Measurements from ENCODE around the gene DAB2IP.

The DAB2IP gene

DNA sequence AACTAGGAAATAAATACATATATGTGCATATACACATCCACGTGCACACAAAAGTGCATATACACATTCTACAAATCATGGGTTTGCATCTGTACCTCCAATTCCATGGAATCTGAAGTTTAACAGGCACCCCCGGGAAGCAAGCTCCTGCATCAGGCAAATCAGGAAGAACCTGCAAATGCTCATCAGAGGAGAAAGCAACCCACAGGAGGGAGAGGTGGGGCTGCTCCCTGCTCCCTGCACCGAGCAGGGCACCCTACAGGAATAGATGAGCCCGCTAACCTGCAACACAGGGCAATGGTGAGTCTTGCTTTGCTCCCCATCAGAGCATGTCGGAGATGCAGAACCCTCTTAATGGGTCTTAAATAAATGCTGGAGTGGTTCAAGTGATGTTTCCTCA is 151.3 kb downstream of the DAB2IP start:
- H3K9me3 ChIP-seq: peaks cover 0 to 4% (median 0%) of the 10 kb centered on the region in 3 donors
- H3K4me1 ChIP-seq: no peaks in the 10 kb centered on the region
- H3K27me3 ChIP-seq: no peaks in the 10 kb centered on the region
- TF ChIP-seq, protein P1, sequence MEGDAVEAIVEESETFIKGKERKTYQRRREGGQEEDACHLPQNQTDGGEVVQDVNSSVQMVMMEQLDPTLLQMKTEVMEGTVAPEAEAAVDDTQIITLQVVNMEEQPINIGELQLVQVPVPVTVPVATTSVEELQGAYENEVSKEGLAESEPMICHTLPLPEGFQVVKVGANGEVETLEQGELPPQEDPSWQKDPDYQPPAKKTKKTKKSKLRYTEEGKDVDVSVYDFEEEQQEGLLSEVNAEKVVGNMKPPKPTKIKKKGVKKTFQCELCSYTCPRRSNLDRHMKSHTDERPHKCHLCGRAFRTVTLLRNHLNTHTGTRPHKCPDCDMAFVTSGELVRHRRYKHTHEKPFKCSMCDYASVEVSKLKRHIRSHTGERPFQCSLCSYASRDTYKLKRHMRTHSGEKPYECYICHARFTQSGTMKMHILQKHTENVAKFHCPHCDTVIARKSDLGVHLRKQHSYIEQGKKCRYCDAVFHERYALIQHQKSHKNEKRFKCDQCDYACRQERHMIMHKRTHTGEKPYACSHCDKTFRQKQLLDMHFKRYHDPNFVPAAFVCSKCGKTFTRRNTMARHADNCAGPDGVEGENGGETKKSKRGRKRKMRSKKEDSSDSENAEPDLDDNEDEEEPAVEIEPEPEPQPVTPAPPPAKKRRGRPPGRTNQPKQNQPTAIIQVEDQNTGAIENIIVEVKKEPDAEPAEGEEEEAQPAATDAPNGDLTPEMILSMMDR (IDR thresholded peaks at IDR 0.05): no peak
- DNase-seq: no peak
- H3K4me3 ChIP-seq: no peak overlapping the region
- H3K27ac ChIP-seq: no peak overlapping the region
- no peaks in the 10 kb centered on the region for H3K36me3 ChIP-seq
- intact Hi-C loops (cut with DNase I; ENCODE audit: low total_unique reads): no loop called here

- Histone ChIP-seq H3K4me1 (no peaks in the 10 kb centered on the region), H3K4me3 (no peak overlapping the region), H3K9me3 (peaks cover 0 to 4% (median 0%) of the 10 kb centered on the region in 3 donors), H3K27ac (no peak overlapping the region), H3K27me3 (no peaks in the 10 kb centered on the region), H3K36me3 (no peaks in the 10 kb centered on the region)
- TF ChIP-seq, protein P1 (IDR thresholded peaks at IDR 0.05): no peak
- intact Hi-C loops (cut with DNase I; ENCODE audit: low total_unique reads): no loop called here
- no peak for DNase-seq
These were observed 155.8 kb downstream of the DAB2IP start for GRCh38 chr9:121807069-121807822.

- H3K4me3 ChIP-seq: no peak overlapping the region
- H3K9me3 ChIP-seq: peaks cover 0 to 4% (median 0%) of the 10 kb centered on the region in 3 donors
- TF ChIP-seq, protein P1 (IDR thresholded peaks at IDR 0.05): peak; percentile 23 to 33
- H3K4me1 ChIP-seq: no peaks in the 10 kb centered on the region
- H3K27me3 ChIP-seq: no peaks in the 10 kb centered on the region
- intact Hi-C loops (cut with DNase I; ENCODE audit: low total_unique reads): no loop called here
- no peak overlapping the region for H3K27ac ChIP-seq
- H3K36me3 ChIP-seq: no peaks in the 10 kb centered on the region
- no peak for DNase-seq
These were observed 156.4 kb downstream of the DAB2IP start for GRCh38 chr9:121807823-121808278.

- DNase-seq: no peak
- Histone ChIP-seq H3K4me1 (no peaks in the 10 kb centered on the region), H3K4me3 (no peak overlapping the region), H3K36me3 (no peaks in the 10 kb centered on the region), H3K9me3 (peaks cover 0 to 4% (median 0%) of the 10 kb centered on the region in 3 donors), H3K27ac (no peak overlapping the region), H3K27me3 (no peaks in the 10 kb centered on the region)
- TF ChIP-seq, protein P1 (IDR thresholded peaks at IDR 0.05): no peak
- intact Hi-C loops (cut with DNase I; ENCODE audit: low total_unique reads): no loop called here
These were observed 157.3 kb downstream of the DAB2IP start for GRCh38 chr9:121808781-121809180.

- TF ChIP-seq, protein P1 (IDR thresholded peaks at IDR 0.05): no peak
- no peak overlapping the region for H3K4me3 ChIP-seq
These were observed 158.1 kb downstream of the DAB2IP start for GRCh38 chr9:121809356-121810050.

More at GRCh38 chr9:121809356-121810050, 158.1 kb downstream of the DAB2IP start:
- H3K36me3 ChIP-seq: no peaks in the 10 kb centered on the region
- peaks cover 0 to 4% (median 0%) of the 10 kb centered on the region in 3 donors for H3K9me3 ChIP-seq
- no peak for DNase-seq
- no peaks in the 10 kb centered on the region for H3K4me1 ChIP-seq
- no peak overlapping the region for H3K27ac ChIP-seq
- intact Hi-C loops (cut with DNase I; ENCODE audit: low total_unique reads): no loop called here
- no peaks in the 10 kb centered on the region for H3K27me3 ChIP-seq

Data from tibial artery (tissue), 4 donors.